Liver (tissue), 9 donors: Measurements from ENCODE around the gene GNB1L. TPM values are rescaled to one million over a fixed set of nuclear protein-coding genes. Genes with fewer than 3 reads are reported as not detected.
A peak's percentile ranks its signal among the peaks of the same experiment; 100 is the strongest.

ENCODE experiments used
- DNase-seq: peaks from one replicate; pipeline ENCODE4 v3.0.0-alpha.2; 2017; ENCODE audit warnings: low spot score
- H3K27ac ChIP-seq, 2 donors: one replicate each; pipeline ENCODE4 v1.7.0; 2013; ENCODE audit warnings: inconsistent platforms in 2 of 2, low read length in 2 of 2, control low read depth in 1 of 2, low read depth in 1 of 2, mild to moderate bottlenecking in 1 of 2
- H3K27me3 ChIP-seq, 4 donors: one replicate each; pipeline versions ENCODE4 v1.6.1 to v1.7.0; 2013; ENCODE audit warnings: low read length in 3 of 4, inconsistent platforms in 1 of 4, mild to moderate bottlenecking in 1 of 4, moderate library complexity in 1 of 4; ENCODE audit not compliant: control insufficient read depth in 4 of 4, insufficient read depth in 4 of 4
- H3K36me3 ChIP-seq, 4 donors: one replicate each; pipeline versions ENCODE4 v1.6.1 to v1.7.0; 2013; ENCODE audit warnings: low read length in 3 of 4, mild to moderate bottlenecking in 3 of 4, low read depth in 1 of 4, moderate library complexity in 1 of 4; ENCODE audit not compliant: control insufficient read depth in 4 of 4, insufficient read depth in 3 of 4
- H3K4me1 ChIP-seq, 4 donors: one replicate each; pipeline versions ENCODE4 v1.6.1 to v1.7.0; 2013; ENCODE audit warnings: low read length in 3 of 4, mild to moderate bottlenecking in 3 of 4, moderate library complexity in 1 of 4; ENCODE audit not compliant: control insufficient read depth in 4 of 4, insufficient read depth in 4 of 4
- H3K4me3 ChIP-seq, 3 donors: one replicate each; pipeline versions ENCODE4 v1.6.1 to v1.7.0; 2013; ENCODE audit warnings: low read length in 3 of 3, control low read depth in 1 of 3, low read depth in 1 of 3, mild to moderate bottlenecking in 1 of 3
- H3K9ac ChIP-seq, 2 donors: one replicate each; pipeline ENCODE4 v1.7.0; 2013; ENCODE audit warnings: low read length in 2 of 2, mild to moderate bottlenecking in 2 of 2, moderate library complexity in 2 of 2, control low read depth in 1 of 2, low read depth in 1 of 2
- H3K9me3 ChIP-seq, 4 donors: one replicate each; pipeline versions ENCODE4 v1.6.1 to v1.7.0; 2013; ENCODE audit warnings: low read length in 3 of 4; ENCODE audit not compliant: control insufficient read depth in 4 of 4
- FOXA1 ChIP-seq: IDR thresholded peaks from 2 replicates; pipeline ENCODE4 v1.6.1; 2016; ENCODE audit warnings: antibody characterized with exemption
- FOXA2 ChIP-seq: IDR thresholded peaks from 2 replicates; pipeline ENCODE4 v1.6.1; 2016; ENCODE audit warnings: antibody characterized with exemption
- GABPA ChIP-seq, 2 donors: IDR thresholded peaks in 1 of 2; conservative IDR thresholded peaks in 1 of 2; 2 replicates each; pipeline ENCODE4 v1.6.1; 2016; ENCODE audit warnings: antibody characterized with exemption in 2 of 2, mild to moderate bottlenecking in 1 of 2, moderate library complexity in 1 of 2
- HNF4A ChIP-seq, 2 donors: conservative IDR thresholded peaks; 2 replicates each; pipeline ENCODE4 v1.6.1; 2016; ENCODE audit warnings: antibody characterized with exemption in 2 of 2, mild to moderate bottlenecking in 2 of 2
- HNF4G ChIP-seq: IDR thresholded peaks from 2 replicates; pipeline ENCODE4 v1.6.1; 2016; ENCODE audit warnings: antibody characterized with exemption
- JUND ChIP-seq, 2 donors: IDR thresholded peaks; 2 replicates each; pipeline ENCODE4 v1.6.1; 2016; ENCODE audit warnings: antibody characterized with exemption in 2 of 2
- NR2F2 ChIP-seq: IDR thresholded peaks from 2 replicates; pipeline ENCODE4 v1.6.1; 2016; ENCODE audit warnings: antibody characterized with exemption
- RAD21 ChIP-seq, 2 donors: IDR thresholded peaks; 2 replicates each; pipeline ENCODE4 v1.6.1; 2016; ENCODE audit warnings: antibody characterized with exemption in 2 of 2, mild to moderate bottlenecking in 2 of 2
- RXRA ChIP-seq, 2 donors: IDR thresholded peaks; 2 replicates each; pipeline ENCODE4 v1.6.1; 2017 to 2018; ENCODE audit warnings: antibody characterized with exemption in 2 of 2, mild to moderate bottlenecking in 1 of 2
- SP1 ChIP-seq: IDR thresholded peaks from 2 replicates; pipeline ENCODE4 v1.6.1; 2018; ENCODE audit warnings: antibody characterized with exemption, mild to moderate bottlenecking
- YY1 ChIP-seq: IDR thresholded peaks from 2 replicates; pipeline ENCODE4 v1.6.1; 2016; ENCODE audit warnings: antibody characterized with exemption, mild to moderate bottlenecking
- WGBS: extraction: QIAGEN DNeasy Blood & Tissue Kit; methylation state at CpG from one replicate; pipeline ENCODE4 v1.1.7; 2013; 5-methylcytosine and 5-hydroxymethylcytosine counted together
- polyA plus RNA-seq, 2 donors: library from polyadenylated mRNA; stranded (reverse) in 1 of 2; unstranded in 1 of 2; fragments of 200-250 nt in 1 of 2; fragments of >200 nt in 1 of 2; fragmentation: Nextera tagmentation in 1 of 2; extraction: Ambion mirVana in 1 of 2; gene quantifications; one replicate each; pipeline versions ENCODE4 v1.2.1 to v1.2.3, GENCODE V29; 2013 to 2015
- total RNA-seq, 2 donors: library from RNA; depleted of rRNA; stranded (reverse); fragments of >200 nt; gene quantifications; one replicate each; pipeline ENCODE4 v1.2.3, GENCODE V29; 2014
- TF ChIP-seq, protein P1 (sequence below): IDR thresholded peaks from 2 replicates; pipeline ENCODE4 v1.6.1; 2016; ENCODE audit warnings: antibody characterized with exemption, mild to moderate bottlenecking
- TF ChIP-seq, protein P2 (sequence below): fragments of 150-350 bp; IDR thresholded peaks from 2 replicates; pipeline ENCODE4 v1.5.1; 2017; ENCODE audit warnings: improper control_type of control experiment, low read depth, low read length; ENCODE audit not compliant: missing input control
- TF ChIP-seq, protein P3 (sequence below): IDR thresholded peaks from 2 replicates; pipeline ENCODE4 v1.6.1; 2016; ENCODE audit warnings: antibody characterized with exemption
- donor health status: healthy.
- donor health status: healthy.
- donor health status: healthy.
- donor health status: healthy.
- donor health status: healthy.

Gene GNB1L
- total and polyA plus RNA-seq, 4 donors: 1.5 to 3.6 (median 1.9) TPM

DNA sequence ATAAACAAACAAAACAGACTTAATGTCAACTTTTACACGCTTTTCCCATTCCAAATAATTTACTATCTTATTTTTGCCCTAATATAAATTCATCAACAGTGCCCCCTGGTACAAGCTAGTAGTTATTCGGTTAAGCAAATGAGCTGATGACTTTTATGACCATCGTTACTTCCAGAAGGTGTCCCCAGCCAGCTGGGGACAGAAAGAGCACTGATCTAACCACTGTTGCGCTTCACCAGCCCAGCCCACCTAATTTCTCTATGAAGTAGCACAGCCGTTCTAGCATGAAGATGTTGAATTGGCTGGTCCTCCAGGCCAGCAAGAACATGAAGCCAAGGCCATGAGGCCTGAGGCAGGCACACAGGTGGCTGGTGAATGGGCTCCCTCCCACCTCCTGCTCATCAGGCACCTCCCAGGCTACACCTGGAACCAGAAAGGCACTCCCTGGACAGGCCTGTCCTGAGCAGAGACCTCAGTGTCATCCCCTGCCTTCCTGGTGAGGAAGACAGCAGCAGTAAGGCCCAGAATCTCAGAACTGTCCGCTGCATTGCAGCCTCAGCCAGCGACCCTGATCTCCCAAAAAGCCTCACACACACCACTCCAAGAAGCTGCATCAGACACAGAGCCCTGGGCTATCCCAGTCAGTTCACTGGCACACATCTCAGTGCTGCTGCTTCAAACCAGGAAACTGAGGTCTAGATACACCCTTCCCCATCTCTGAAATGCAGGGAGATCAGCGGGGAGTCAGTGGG lies 12.9 kb downstream of the GNB1L start:
- H3K9me3 ChIP-seq: no peaks in the 10 kb centered on the region
- H3K4me1 ChIP-seq: peaks cover 0 to 5% (median 0%) of the 10 kb centered on the region in 4 donors
- TF ChIP-seq FOXA1 (no peak), GABPA (IDR thresholded peaks at IDR 0.05 in 1 of 2, conservative IDR thresholded peaks at IDR 0.05 in 1 of 2) (no peak), RXRA (IDR thresholded peaks at IDR 0.05) (no peak), HNF4G (no peak), YY1 (no peak), FOXA2 (no peak), NR2F2 (no peak), RAD21 (IDR thresholded peaks at IDR 0.05) (no peak)
- TF ChIP-seq, protein P1, sequence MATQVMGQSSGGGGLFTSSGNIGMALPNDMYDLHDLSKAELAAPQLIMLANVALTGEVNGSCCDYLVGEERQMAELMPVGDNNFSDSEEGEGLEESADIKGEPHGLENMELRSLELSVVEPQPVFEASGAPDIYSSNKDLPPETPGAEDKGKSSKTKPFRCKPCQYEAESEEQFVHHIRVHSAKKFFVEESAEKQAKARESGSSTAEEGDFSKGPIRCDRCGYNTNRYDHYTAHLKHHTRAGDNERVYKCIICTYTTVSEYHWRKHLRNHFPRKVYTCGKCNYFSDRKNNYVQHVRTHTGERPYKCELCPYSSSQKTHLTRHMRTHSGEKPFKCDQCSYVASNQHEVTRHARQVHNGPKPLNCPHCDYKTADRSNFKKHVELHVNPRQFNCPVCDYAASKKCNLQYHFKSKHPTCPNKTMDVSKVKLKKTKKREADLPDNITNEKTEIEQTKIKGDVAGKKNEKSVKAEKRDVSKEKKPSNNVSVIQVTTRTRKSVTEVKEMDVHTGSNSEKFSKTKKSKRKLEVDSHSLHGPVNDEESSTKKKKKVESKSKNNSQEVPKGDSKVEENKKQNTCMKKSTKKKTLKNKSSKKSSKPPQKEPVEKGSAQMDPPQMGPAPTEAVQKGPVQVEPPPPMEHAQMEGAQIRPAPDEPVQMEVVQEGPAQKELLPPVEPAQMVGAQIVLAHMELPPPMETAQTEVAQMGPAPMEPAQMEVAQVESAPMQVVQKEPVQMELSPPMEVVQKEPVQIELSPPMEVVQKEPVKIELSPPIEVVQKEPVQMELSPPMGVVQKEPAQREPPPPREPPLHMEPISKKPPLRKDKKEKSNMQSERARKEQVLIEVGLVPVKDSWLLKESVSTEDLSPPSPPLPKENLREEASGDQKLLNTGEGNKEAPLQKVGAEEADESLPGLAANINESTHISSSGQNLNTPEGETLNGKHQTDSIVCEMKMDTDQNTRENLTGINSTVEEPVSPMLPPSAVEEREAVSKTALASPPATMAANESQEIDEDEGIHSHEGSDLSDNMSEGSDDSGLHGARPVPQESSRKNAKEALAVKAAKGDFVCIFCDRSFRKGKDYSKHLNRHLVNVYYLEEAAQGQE: no peak
- TF ChIP-seq, protein P2, sequence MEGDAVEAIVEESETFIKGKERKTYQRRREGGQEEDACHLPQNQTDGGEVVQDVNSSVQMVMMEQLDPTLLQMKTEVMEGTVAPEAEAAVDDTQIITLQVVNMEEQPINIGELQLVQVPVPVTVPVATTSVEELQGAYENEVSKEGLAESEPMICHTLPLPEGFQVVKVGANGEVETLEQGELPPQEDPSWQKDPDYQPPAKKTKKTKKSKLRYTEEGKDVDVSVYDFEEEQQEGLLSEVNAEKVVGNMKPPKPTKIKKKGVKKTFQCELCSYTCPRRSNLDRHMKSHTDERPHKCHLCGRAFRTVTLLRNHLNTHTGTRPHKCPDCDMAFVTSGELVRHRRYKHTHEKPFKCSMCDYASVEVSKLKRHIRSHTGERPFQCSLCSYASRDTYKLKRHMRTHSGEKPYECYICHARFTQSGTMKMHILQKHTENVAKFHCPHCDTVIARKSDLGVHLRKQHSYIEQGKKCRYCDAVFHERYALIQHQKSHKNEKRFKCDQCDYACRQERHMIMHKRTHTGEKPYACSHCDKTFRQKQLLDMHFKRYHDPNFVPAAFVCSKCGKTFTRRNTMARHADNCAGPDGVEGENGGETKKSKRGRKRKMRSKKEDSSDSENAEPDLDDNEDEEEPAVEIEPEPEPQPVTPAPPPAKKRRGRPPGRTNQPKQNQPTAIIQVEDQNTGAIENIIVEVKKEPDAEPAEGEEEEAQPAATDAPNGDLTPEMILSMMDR: no peak
- TF ChIP-seq, protein P3, sequence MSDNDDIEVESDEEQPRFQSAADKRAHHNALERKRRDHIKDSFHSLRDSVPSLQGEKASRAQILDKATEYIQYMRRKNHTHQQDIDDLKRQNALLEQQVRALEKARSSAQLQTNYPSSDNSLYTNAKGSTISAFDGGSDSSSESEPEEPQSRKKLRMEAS: no peak
- no peak overlapping the region for H3K4me3 ChIP-seq
- WGBS: 94% methylated on average over 8 of the region's 8 CpGs
- no peak overlapping the region for H3K27ac ChIP-seq
- no peak overlapping the region for H3K9ac ChIP-seq
- no peak for DNase-seq
- no peaks in the 10 kb centered on the region for H3K36me3 ChIP-seq
- H3K27me3 ChIP-seq: no peaks in the 10 kb centered on the region

DNA sequence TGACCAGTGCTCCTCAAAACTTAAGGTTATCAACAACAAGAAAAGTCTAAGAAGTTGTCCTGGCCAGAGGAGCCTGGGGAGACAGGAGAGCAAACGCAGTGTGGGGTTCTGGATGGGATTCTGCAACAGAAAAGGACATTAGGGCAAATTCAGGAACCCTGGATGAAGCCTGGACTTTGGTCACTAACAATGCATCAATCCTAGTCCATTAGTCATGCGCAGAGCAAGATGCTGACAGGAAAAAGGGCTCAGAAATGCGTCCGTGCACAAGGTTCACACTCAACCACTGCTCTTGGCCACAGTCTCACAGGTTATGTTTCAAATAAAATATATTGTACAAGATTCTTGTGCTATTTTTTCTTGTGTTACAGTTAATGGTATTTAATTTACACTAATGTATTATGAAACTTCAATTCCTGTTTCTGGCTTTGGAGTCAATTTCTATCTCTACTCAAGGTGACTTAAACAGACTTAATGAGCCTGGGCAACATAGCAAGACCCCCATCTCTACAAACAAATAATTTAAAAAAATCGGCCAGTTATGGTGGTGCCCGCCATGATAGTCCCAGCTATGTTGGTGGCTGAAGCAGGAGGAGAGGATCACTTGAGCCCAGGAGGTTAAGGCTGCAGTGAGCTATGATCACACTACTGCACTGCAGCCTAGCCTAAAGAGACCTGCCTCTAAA lies 13.6 kb downstream of the GNB1L start:
- H3K27ac ChIP-seq: no peak overlapping the region
- H3K4me3 ChIP-seq: no peak overlapping the region
- WGBS: 82% methylated on average over 6 of the region's 6 CpGs
- TF ChIP-seq SP1 (peak; percentile 90), JUND (IDR thresholded peaks at IDR 0.05) (peak; percentile 25 to 47), HNF4G (peak; percentile 79), GABPA (IDR thresholded peaks at IDR 0.05 in 1 of 2, conservative IDR thresholded peaks at IDR 0.05 in 1 of 2) (no peak), NR2F2 (no peak), YY1 (peak; percentile 16), RXRA (IDR thresholded peaks at IDR 0.05) (peak; percentile 24 to 31), HNF4A (conservative IDR thresholded peaks at IDR 0.05) (peak; percentile 84 to 90), RAD21 (IDR thresholded peaks at IDR 0.05) (peak in 1 of 2 donors; percentile 19)
- TF ChIP-seq, protein P2: no peak
- DNase-seq: peak; percentile 30
- no peak overlapping the region for H3K9ac ChIP-seq
- H3K9me3 ChIP-seq: no peaks in the 10 kb centered on the region
- H3K36me3 ChIP-seq: no peaks in the 10 kb centered on the region
- H3K4me1 ChIP-seq: peaks cover 0 to 5% (median 0%) of the 10 kb centered on the region in 4 donors
- H3K27me3 ChIP-seq: no peaks in the 10 kb centered on the region
